ENCODE data around the gene GALNT17. TPM values are rescaled to one million over a fixed set of nuclear protein-coding genes. Genes with fewer than 3 reads are reported as not detected.

Gene GALNT17
- total RNA-seq, 1 donor from 2014 or later = 0.12 TPM

GRCh38 chr7:71497256-71497946 lies 365.5 kb downstream of the GALNT17 start:
- no peak for TF ChIP-seq CTCF (conservative IDR thresholded peaks at IDR 0.05; ENCODE audit: low read depth, low read length)
- DNase-seq (ENCODE audit: low read depth) = no peak
- no peak overlapping the region for H3K4me3 ChIP-seq (ENCODE audit: low read depth, low read length)

- no peak for DNase-seq (ENCODE audit: low read depth)
- TF ChIP-seq CTCF (conservative IDR thresholded peaks at IDR 0.05; ENCODE audit: low read depth, low read length) = no peak
- no peak overlapping the region for H3K4me3 ChIP-seq (ENCODE audit: low read depth, low read length)
Observed at GRCh38 chr7:71498381-71498780, 366.4 kb downstream of the GALNT17 start.

- TF ChIP-seq CTCF (conservative IDR thresholded peaks at IDR 0.05; ENCODE audit: low read depth, low read length) = no peak
- no peak for DNase-seq (ENCODE audit: low read depth)
- H3K4me3 ChIP-seq (ENCODE audit: low read depth, low read length) = no peak overlapping the region
Observed at GRCh38 chr7:71504697-71505441, 372.9 kb downstream of the GALNT17 start.

- no peak for TF ChIP-seq CTCF (conservative IDR thresholded peaks at IDR 0.05; ENCODE audit: low read depth, low read length)
- no peak for DNase-seq (ENCODE audit: low read depth)
Observed at GRCh38 chr7:71506822-71507221, 374.9 kb downstream of the GALNT17 start.

GRCh38 chr7:71507680-71508602 lies 376.0 kb downstream of the GALNT17 start:
- no peak for TF ChIP-seq CTCF (conservative IDR thresholded peaks at IDR 0.05; ENCODE audit: low read depth, low read length)
- no peak overlapping the region for H3K4me3 ChIP-seq (ENCODE audit: low read depth, low read length)
- no peak for DNase-seq (ENCODE audit: low read depth)

More at GRCh38 chr7:71506822-71507221, 374.9 kb downstream of the GALNT17 start:
- H3K4me3 ChIP-seq (ENCODE audit: low read depth, low read length) = no peak overlapping the region

GRCh38 chr7:71509381-71509780 lies 377.4 kb downstream of the GALNT17 start:
- DNase-seq (ENCODE audit: low read depth) = no peak
- no peak overlapping the region for H3K4me3 ChIP-seq (ENCODE audit: low read depth, low read length)
- TF ChIP-seq CTCF (conservative IDR thresholded peaks at IDR 0.05; ENCODE audit: low read depth, low read length) = no peak
